Stomach smooth muscle (tissue), 2 donors: ENCODE data around the gene LEFTY1.
"Not testable (repeated sequence)": the region's sequence is repeated elsewhere in the genome, so short reads cannot be mapped to it uniquely, and the experiment has no call there.

Experiments used
- H3K27ac ChIP-seq: one replicate; pipeline ENCODE4 v1.7.0; 2013; ENCODE audit warnings: mild to moderate bottlenecking, low read length, inconsistent platforms
- H3K27me3 ChIP-seq, 2 donors: one replicate each; pipeline ENCODE4 v1.7.0; 2013; ENCODE audit warnings: low read length in 2 of 2; ENCODE audit not compliant: insufficient read depth in 2 of 2, control insufficient read depth in 1 of 2
- H3K36me3 ChIP-seq, 2 donors: one replicate each; pipeline ENCODE4 v1.7.0; 2013; ENCODE audit warnings: low read length in 2 of 2; ENCODE audit not compliant: control insufficient read depth in 2 of 2, insufficient read depth in 2 of 2
- H3K4me1 ChIP-seq: one replicate; pipeline ENCODE4 v1.7.0; 2013; ENCODE audit warnings: low read length; ENCODE audit not compliant: control insufficient read depth, insufficient read depth
- H3K4me3 ChIP-seq, 2 donors: one replicate each; pipeline ENCODE4 v1.7.0; 2013; ENCODE audit warnings: low read length in 2 of 2
- H3K9ac ChIP-seq, 2 donors: one replicate each; pipeline ENCODE4 v1.7.0; 2013; ENCODE audit warnings: low read length in 2 of 2, mild to moderate bottlenecking in 1 of 2
- H3K9me3 ChIP-seq, 2 donors: one replicate each; pipeline ENCODE4 v1.7.0; 2013; ENCODE audit warnings: low read length in 2 of 2; ENCODE audit not compliant: control insufficient read depth in 2 of 2
- donor health status: healthy.
- donor health status: Pancreatic carcinoma.

LEFTY1 gene

GRCh38 chr1:225836296-225836695, 52.6 kb downstream of the LEFTY1 start:
- not testable (repeated sequence) for H3K27ac ChIP-seq, H3K27me3 ChIP-seq, H3K9ac ChIP-seq, H3K9me3 ChIP-seq, H3K4me3 ChIP-seq
- Histone ChIP-seq H3K4me1 (peaks cover 16% of the 10 kb centered on the region), H3K36me3 (peaks cover 35% of the 10 kb centered on the region in 2 donors)
